GM18867 (cell line): ENCODE data around the gene LMBR1.
"Not testable (repeated sequence)": the region's sequence is repeated elsewhere in the genome, so short reads cannot be mapped to it uniquely, and the experiment has no call there.

Experiments
- ATAC-seq: cut with Tn5 transposase; IDR thresholded peaks from one replicate; pipeline ENCODE4 v1.9.1; 2021; ENCODE audit warnings: mild to moderate bottlenecking, moderate library complexity; ENCODE audit not compliant: unreplicated experiment

Gene LMBR1, protein sequence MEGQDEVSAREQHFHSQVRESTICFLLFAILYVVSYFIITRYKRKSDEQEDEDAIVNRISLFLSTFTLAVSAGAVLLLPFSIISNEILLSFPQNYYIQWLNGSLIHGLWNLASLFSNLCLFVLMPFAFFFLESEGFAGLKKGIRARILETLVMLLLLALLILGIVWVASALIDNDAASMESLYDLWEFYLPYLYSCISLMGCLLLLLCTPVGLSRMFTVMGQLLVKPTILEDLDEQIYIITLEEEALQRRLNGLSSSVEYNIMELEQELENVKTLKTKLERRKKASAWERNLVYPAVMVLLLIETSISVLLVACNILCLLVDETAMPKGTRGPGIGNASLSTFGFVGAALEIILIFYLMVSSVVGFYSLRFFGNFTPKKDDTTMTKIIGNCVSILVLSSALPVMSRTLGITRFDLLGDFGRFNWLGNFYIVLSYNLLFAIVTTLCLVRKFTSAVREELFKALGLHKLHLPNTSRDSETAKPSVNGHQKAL

DNA sequence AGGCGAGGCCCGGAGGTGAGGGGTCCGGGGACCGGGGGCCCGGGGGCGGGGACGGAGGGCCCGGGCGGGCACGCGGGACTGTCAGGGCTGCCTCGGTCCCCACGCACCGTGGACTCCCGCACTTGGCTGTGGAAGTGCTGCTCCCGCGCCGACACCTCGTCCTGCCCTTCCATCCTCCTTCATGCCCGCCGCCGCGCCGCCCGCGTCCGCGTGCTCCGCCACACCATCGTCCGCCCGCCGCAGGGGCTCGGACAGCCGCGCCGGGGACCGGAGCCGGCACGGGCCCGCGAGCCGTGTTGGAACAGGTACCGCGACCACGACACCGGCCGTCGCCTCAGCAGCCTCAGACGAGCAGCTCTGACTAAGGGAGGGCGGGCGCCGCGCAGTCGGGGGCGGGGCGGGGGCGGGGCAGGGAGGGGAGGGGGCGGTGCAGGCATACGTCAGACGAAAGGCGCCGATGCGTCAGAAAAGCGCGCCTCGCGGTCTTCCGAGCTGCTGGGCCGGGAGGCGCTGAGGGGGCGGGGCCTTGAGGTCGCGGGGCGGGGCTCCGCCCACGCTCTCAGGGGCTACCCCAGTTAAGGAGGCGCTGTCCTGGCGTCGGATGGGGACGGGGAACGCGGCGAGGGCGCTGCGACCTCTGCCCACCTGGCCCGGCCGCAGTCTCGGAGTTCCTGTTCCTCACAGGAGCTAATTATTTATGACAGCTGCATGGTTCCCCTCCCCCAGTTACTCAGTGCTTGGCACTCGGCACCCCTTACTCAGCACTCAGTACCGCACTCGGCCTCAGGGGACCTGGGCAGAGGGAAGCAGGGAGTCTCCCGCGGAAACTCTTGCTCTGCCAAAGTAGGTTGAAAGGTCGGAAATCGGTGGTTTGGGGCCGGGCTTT is at the start of gene LMBR1:
TSS of gene LMBR1 (minus strand) at position 363 of the 886 bp plus-strand sequence. CDS start at position 173, 190 bp downstream.
- ATAC-seq, result peak; percentile 79

DNA sequence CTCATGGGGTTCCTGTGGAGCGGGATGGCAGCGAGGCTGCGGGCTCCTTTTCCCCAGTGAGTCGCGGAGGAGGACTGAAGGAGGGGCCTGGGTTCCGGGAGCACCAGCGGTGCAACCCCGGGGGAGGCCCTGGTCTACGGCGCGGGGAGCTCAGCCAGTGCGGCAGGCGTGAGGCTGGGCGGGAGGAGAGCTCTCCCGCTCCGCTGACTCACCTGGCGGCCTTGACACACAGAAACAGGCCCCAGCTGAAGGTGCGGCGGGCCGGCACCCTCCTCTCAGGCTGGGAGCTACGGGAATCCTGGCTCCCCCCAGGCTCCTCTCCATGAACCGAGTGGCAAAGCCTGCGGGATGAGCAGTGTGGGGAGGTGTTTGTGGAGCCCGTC is 49.7 kb upstream of the LMBR1 start:
- no peak for ATAC-seq

DNA sequence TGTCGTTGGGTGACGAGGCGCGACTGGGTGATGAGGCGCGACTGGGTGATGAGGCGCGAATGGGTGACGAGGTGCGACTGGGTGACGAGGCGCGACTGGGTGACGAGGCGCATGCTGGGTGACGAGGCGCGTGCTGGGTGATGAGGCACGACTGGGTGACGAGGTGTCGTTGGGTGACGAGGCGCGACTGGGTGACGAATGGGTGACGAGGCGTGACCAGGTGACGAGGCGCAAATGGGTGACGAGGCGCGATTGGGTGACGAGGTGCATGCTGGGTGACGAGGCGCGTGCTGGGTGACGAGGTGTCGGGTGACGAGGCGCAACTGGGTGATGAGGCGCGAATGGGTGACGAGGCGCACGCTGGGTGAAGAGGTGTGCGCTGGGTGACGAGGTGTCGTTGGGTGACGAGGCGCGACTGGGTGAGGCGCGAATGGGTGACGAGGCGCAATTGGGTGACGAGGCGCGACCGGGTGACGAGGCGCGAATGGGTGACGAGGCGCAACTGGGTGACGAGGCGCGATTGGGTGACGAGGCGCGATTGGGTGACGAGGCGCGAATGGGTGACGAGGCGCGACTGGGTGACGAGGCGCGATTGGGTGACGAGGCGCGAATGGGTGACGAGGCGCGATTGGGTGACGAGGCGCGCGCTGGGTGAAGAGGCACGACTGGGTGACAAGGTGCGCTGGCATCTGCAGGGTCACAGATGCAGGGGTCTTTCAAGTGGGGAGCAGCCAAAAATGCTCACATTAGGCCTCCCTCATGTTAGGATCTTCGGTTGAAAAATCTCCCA is 48.6 kb upstream of the LMBR1 start:
- ATAC-seq, result no peak

DNA sequence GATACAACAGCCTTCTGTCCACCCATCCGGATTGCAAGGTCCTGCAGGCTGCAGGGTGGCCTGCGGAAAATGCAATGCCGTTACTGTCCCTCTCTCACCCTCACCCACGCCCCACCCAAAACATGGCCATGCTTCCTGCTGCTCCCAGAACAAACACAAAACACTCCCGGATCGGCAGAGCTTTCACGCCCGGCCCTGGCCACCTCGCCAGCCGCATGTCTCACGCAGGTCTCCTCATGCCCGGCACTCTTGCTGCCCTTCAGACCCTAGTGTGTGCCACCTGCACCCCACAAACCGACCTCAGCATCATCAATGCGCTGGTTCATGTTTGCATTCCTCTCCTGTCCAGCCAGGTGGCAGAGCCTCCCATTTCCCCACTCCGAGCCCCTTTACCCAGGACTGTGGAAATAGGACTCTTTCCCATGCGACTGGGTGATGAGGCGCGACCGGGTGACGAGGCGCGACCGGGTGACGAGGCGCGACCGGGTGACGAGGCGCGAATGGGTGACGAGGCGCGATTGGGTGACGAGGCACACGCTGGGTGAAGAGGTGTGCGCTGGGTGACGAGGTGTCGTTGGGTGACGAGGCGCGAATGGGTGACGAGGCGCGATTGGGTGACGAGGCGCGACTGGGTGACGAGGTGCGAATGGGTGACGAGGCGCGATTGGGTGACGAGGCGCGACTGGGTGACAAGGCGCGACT is 47.6 kb upstream of the LMBR1 start:
- ATAC-seq, result no peak

DNA sequence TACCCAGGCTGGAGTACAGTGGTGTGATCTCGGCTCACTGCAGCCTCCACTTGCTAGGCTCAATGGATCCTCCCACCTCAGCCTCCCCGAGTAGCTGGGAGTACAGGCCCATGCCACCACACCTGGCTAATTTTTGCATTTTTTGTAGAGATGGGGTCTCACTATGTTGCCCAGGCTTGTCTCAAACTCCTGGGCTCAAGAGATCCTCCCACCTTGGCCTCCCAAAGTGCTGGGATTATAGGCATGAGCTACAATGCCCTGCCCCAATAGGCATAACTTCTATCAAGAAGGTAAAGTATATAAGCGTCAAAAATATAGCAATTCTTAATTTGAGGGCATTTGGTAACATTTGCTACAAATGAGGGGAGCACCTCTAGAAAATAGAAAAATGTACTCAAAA is 43.8 kb upstream of the LMBR1 start:
- not testable (repeated sequence) for ATAC-seq

DNA sequence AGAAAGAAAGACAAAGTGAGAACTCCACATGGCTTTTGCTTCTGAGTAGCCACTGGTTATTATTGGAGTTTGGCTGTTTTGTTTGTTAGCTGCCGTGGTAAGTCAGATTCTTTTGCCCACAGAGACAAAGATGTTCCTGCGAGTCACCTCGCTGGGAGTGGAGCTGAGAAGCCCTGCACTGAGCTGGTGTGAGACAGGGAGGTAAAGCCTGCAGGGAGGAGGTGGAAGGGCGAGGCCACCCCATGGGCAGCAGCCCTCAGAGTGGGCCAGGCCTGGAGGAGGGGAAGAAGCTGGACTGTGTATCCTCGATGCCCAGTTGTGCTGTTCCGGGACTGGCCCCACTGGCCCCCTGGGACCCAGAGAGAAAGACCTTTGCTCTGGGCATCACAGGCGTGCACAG is 42.3 kb upstream of the LMBR1 start:
- no peak for ATAC-seq

DNA sequence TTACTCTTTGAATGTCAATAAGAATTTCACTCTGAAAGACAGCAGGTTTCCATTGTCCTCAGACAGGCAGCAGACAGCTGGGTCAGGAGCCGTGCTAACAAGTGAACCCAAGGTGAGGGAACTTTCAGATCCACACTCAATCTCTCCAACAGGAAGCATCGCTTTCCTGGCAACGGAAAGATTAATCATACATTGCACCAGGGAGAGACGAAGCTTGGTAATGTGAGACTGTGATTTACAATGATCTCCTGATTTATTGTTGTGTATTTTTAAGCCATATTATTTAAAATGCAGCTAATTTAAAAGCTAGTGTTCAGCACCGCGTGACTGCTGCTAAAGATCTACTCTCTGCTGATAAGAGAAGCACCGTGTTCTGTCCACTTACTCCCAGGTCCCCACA is 39.0 kb upstream of the LMBR1 start:
- ATAC-seq, result no peak

DNA sequence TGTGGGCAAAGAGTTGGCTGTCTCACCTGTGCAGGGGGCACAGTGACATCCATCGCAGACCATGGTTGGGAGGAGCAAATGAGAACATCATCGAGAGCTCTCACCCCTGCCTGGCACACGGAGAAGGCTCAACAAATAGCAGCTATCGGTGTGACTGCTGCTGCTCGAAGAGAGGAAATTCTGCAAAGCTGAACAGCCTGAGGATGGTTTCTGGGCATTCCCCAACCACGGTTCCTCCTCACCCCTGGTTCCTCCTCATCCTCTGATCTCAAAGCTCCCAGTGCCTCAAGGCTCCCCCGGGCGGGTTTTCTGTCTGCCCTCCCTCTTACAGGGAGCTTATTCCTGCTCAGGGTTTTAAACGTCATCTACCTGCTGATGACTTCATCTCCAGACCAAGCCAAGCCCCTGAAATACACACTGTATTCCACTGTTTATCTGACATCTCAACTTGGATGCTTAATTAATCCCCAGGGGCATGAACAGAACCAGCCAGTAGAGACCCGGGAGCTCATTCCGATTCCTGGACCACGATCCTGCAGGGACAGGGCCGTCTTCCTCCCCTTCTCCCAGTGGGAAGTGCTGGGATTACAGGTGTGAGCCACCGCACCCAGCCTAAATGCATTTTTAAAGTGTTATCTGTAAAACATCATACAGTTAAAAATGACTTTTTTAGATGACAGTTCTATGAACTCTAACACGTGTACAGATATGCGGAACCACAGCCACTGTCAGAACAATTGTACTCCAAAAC is 37.0 kb upstream of the LMBR1 start:
- ATAC-seq, result no peak

DNA sequence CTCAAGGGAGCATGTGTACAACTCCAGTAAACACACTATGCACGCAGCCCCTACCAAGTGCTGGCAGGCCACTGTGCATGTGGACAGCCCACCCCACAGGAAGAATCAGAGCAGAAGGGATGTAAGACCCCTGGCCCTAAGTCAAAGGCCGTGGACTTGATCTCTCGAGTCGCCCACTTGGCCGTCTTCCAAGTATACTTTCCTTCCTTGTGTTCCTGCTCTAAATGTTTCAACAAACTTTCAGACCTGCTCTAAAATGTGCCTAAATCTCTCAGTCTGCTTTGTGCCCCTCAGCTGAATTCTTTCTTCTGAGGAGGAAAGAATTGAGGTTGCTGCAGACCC is 35.4 kb upstream of the LMBR1 start:
- no peak for ATAC-seq

DNA sequence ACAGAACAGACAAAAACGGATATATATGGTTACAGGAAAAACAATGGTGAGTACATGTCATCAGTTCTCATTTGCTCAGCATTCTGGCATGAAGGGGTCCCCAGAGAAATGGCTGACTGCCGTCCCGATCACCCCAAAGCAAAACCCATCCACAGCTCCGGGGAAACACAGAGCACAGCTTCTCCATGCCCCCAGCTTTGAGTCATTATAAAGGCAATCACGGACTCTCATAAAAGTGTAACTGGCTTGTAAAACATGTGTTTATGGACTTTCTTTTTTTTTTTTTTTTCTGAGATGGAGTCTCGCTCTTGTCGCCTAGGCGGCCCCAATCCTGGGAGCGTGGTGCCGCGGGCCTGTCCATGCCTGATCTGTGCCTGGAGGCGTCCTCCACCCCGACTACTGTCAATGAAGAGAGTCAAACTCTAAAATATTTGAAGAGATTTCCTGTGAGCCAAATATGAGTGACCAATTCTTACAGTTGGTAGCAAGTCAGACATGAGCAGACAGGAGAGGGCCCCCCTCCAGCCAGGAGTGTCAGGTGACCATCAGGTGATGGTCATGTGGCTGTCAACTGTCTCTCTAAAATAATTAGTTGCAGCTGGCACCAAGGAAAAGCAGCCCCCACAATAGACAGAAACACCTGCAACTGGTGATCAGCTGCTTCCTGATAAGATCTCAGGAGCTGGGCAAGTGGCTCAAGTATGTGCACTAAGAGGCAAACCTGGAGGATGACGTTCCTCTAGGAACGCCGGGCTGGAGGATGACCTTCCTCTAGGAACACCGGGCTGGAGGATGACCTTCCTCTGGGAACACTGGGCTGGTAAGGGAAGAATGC is 34.8 kb upstream of the LMBR1 start:
- no peak for ATAC-seq

DNA sequence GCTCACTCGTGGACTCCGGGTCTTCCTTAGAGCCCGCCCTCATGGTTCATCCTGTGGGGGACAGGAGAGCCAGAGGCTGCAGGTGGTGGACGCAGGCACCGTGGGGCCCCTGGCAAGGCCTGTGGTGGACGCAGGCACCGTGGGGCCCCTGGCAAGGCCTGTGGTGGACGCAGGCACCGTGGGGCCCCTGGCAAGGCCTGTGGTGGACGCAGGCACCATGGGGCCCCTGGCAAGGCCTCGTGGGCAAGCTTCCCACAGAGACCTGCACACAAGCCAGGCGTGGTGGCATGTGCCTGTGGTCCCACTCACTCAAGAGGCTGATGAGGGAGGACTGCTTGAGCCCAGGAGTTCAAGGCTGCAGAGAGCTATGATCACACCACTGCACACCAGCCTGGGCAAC is 32.8 kb upstream of the LMBR1 start:
- ATAC-seq, result not testable (repeated sequence)

DNA sequence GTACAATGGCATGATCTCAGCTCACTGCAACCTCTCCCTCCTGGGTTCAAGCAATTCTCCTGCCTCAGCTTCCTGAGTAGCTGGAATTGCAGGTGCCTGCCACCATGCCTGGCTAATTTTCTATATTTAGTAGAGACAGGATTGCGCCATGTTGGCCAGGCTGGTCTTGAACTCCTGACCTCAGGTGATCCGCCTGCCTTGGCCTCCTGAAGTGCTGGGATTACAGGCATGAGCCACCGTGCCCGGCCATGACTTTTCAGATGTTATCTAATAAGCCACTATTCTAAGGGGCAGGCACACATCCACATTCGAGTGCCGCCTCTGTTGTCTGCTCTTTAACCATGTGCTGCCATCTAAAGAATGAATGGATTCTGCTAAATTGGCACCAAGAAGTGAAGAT is 29.3 kb upstream of the LMBR1 start:
- ATAC-seq, result not testable (repeated sequence)

DNA sequence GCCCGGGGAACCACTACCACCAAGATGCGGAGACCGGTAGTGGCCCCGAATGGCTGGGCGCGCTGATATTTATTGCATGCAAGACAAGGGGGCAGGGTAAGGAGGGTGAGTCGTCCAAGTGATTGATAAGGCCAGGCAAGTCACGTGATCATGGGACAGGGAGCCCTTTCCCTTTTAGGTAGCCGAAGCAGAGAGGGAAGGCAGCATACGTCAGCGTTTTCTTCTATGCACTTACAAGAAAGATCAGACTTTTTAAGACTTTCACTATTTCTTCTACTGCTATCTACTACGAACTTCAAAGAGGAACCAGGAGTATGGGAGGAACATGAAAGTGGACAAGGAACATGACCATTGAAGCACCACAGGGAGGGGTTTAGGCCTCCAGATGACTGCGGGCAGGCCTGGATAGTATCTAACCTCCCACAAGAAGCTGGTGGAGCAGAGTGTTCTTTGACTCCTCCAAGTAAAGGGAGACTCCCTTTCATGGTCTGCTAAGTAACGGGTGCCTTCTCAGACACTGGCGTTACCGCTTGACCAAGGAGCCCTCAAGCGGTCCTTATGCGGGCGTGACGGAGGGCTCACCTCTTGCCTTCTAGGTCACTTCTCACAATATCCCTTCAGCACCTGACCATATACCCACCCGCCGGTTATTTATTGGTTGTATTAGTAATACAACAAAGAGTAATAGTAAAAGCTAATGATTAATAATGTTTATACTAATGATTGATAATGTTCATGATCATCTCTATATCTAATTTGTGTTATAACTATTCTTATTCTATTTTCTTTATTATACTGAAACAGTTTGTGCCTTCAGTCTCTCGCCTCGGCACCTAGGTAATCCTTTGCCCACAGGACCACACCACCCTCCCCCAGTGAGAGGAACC is 27.7 kb upstream of the LMBR1 start:
- ATAC-seq, result not testable (repeated sequence)

DNA sequence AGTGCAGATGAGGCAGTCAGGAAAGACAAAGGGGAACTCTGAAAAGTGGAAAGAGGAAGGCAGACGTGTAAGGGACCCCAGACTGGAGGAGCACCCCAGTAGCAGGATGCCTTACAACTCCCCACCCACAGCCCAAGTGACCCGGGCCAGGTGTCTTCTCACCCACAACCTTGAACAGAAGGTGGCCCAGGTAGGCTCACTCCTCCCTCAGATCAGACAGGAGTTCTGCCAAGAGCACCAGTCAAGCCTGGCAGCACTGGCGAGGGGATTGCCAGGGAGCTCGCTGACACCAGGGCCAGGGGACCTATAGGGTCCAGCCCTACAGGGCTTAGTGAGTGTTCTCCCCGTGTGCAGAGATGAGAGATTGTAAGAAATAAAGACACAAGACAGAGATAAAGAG is 27.1 kb upstream of the LMBR1 start:
- no peak for ATAC-seq

DNA sequence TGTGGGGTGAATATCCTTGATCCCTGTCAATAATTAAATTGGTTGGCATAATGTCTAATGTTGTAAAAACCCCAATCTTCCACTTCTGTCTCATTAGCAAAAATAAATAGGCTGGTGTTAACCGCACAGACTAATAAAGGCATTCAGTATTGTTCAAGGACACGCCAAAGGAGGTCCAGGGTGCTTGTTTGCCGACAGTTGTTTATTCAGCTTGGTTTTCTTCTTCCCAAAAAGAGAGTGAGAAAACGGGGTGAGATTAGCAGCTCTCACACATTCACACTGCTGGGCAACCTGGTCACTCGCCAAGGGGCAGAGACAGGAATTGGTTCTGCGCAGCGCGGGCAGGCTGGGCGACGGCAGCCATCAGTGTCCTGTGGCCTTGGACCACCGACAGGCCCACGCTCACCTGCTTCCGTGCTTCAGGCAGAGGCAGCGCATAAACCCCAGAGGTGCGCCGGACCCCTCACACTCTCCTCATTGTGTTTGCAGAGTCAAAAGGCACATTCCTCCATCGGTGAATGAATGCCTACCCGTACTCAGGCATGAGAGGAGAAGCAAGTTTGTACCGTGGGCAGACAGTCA is 26.2 kb upstream of the LMBR1 start:
- peak; percentile 41 for ATAC-seq

DNA sequence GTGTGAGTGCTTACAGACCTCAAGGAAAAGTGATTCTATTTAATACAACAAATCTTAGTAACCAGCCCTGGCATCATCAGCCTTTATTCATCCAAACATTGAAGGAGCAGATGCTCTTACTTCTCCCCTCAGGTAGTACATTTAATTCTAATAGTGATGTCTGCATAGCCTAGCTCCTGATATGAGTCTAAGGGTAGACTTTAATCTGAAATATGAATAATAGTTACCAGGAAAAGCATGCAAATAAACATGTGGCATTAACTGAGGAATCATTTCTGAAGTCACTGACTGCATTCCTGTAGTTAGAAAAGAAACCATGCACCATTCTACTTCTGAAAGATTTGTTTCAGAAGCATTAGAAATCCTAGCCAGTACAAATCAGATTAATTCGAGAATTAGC is 25.7 kb upstream of the LMBR1 start:
- ATAC-seq, result peak; percentile 42

DNA sequence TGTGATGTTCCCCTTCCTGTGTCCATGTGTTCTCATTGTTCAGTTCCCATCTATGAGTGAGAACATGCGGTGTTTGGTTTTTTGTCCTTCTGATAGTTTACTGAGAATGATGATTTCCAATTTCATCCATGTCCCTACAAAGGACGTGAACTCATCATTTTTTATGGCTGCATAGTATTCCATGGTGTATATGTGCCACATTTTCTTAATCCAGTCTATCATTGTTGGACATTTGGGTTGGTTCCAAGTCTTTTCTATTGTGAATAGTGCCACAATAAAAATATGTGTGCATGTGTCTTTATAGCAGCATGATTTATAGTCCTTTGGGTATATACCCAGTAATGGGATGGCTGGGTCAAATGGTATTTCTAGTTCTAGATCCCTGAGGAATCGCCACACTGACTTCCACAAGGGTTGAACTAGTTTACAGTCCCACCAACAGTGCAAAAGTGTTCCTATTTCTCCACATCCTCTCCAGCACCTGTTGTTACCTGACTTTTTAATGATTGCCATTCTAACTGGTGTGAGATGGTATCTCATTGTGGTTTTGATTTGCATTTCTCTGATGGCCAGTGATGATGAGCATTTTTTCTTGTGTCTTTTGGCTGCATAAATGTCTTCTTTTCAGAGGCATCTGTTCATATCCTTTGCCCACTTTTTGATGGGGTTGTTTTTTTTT is 16.7 kb upstream of the LMBR1 start:
- not testable (repeated sequence) for ATAC-seq
